Activated CD4-positive, alpha-beta memory T cell treated with anti-CD3 and anti-CD28 coated beads, Interleukin-2, amount 10 ng/mL, durations not matched to agents 7 days and 5 days (primary cell): ENCODE measurements around the gene KIRREL1. TPM values are rescaled to one million over a fixed set of nuclear protein-coding genes. Genes with fewer than 3 reads are reported as not detected.

Experiments
- CTCF ChIA-PET: fragments of 350-600 bp; sonication (Branson Sonifier 250); formaldehyde crosslinking; loops from one replicate; lab custom pipeline; 2021; ENCODE audit warnings: antibody characterized with exemption, inconsistent platforms; lab: Charles Lee
- POLR2A ChIA-PET: fragments of 350-600 bp; sonication (Branson Sonifier 250); formaldehyde crosslinking; loops from one replicate; lab custom pipeline; 2021; ENCODE audit warnings: antibody characterized with exemption; lab: Charles Lee
- DNase-seq: peaks from one replicate; pipeline ENCODE4 v3.0.0-alpha.2; 2020
- H3K27ac Mint-ChIP-seq: one replicate; pipeline ENCODE4 v1.8.0; 2021; ENCODE audit warnings: mild to moderate bottlenecking, mixed read lengths
- H3K27me3 Mint-ChIP-seq: one replicate; pipeline ENCODE4 v1.8.0; 2021; ENCODE audit warnings: mixed read lengths
- H3K36me3 Mint-ChIP-seq: one replicate; pipeline ENCODE4 v1.8.0; 2021; ENCODE audit warnings: low read depth, mixed read lengths
- H3K4me1 Mint-ChIP-seq: one replicate; pipeline ENCODE4 v1.8.0; 2021; ENCODE audit warnings: mixed read lengths
- H3K4me3 Mint-ChIP-seq: one replicate; pipeline ENCODE4 v1.8.0; 2021; ENCODE audit warnings: mild to moderate bottlenecking, mixed read lengths
- H3K9me3 Mint-ChIP-seq: one replicate; pipeline ENCODE4 v1.8.0; 2021; ENCODE audit warnings: mixed read lengths
- total RNA-seq, 2 experiments: library from RNA; stranded (reverse); gene quantifications; one replicate each; pipeline ENCODE4 v1.2.3, GENCODE V29; 2021

The KIRREL1 gene
- total RNA-seq, 2 experiments from 2014 or later, result not detected

DNA sequence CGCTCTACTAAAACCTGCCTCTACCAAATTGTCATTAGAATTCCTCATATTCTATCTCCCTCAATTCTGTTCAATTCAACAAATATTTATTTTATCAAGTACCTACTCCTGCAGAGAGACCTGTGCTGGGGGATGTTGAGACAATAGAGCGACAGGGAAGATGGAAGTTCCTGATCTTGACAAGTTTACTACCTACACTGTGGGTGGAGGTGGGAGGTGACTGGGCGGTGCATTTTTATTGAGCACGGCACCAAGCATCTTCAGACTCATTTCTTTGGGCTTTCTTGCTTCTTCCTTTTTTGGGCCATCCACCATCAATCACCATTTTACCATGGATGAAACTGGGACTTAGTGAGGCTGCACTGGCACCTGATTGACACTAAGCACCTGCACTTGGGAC lies 61.3 kb downstream of the KIRREL1 start:
- POLR2A ChIA-PET, result no interaction called here
- Mint-ChIP-seq H3K9me3 (no peaks in the 10 kb centered on the region), H3K27ac (no peak overlapping the region), H3K36me3 (no peaks in the 10 kb centered on the region), H3K27me3 (peaks cover 7% of the 10 kb centered on the region), H3K4me3 (no peak overlapping the region), H3K4me1 (no peaks in the 10 kb centered on the region)
- DNase-seq, result no peak
- CTCF ChIA-PET, result no interaction called here

DNA sequence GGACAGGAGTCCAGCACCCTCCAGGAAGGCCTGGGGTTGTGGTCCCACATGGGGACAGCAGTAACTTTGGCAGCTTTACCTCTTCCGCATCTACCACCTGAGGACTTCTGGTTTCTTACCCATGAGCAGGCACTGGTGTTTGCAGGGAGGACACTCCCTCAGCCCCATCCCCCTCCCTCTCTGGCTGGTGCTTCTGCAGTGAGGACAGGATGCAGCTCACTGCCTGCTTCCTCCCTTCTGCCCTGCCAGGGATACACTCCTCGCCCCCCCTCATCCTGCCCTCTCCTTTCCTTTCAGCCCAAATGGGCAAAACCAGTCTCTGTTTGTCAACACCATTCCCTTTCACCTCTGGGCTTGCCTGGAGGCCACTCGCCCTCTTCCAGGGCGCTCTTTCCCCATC lies 62.4 kb downstream of the KIRREL1 start:
- peaks cover 11% of the 10 kb centered on the region for H3K27me3 Mint-ChIP-seq
- POLR2A ChIA-PET, result no interaction called here

DNA sequence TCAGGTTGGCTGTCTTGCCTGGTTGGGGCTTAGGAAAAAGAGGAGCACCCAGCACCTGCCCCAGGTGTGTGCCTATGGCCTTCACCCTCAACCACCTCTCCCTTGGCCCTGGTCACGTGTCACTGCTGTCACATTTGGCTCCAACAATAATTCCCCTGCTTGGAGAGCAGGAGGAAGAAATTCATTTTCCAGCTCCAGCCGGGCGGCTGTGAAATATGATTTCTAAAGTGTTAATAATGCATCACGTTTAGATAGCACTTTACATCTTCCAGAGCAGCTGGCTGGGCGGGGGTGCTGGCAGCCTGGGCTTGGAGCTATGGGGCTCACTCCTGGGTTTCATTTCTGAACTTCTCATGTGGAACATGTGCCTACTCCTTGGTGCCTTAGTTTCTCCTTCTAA lies 63.1 kb downstream of the KIRREL1 start:
- ChIA-PET POLR2A (no interaction called here), CTCF (no interaction called here)
- H3K27ac Mint-ChIP-seq, result no peak overlapping the region
- DNase-seq, result no peak
- no peak overlapping the region for H3K4me3 Mint-ChIP-seq
- H3K27me3 Mint-ChIP-seq, result peaks cover 9% of the 10 kb centered on the region
- H3K9me3 Mint-ChIP-seq, result no peaks in the 10 kb centered on the region
- no peaks in the 10 kb centered on the region for H3K4me1 Mint-ChIP-seq
- no peaks in the 10 kb centered on the region for H3K36me3 Mint-ChIP-seq

More for the DNA sequence above, 62.4 kb downstream of the KIRREL1 start:
- CTCF ChIA-PET, result no interaction called here
- Mint-ChIP-seq H3K4me3 (no peak overlapping the region), H3K27ac (no peak overlapping the region), H3K4me1 (no peaks in the 10 kb centered on the region), H3K9me3 (no peaks in the 10 kb centered on the region), H3K36me3 (no peaks in the 10 kb centered on the region)
- DNase-seq, result no peak

DNA sequence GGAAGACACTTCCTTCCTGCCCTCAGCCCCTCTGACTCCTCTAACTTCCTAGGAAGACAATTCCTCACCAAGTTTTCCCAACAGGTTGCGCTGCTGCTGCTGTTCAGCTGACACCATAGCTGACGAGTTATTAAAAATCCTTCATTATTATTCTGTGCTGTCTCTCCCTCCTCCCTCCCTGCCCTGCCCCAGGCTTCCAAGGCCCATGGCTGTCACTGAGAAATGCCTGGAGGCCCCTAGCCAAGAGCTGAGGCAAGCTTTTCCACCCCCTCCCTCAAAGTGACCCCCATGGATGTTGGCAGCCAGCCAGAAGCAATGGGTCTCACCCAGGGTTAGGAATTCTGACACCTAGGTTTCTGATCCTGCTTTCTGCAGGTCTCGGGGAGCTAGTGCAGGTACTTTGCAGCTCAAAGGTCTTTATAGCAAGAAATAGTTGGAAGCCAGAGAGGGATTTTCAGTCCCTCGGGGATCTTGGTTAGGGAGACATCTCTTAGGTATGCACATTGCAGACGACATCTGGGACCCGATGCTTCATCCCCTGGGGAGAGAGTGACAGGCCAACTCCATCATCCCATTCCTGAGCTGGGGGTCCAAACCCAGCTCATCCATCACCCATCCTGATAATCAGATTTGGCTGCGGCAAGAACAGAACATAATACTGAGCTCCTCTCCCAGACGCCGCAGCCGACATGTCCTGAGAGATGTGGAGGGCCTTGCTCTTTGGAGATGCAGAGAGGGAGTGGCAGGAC lies 65.0 kb downstream of the KIRREL1 start:
- no peak for DNase-seq
- CTCF ChIA-PET, result no interaction called here
- Mint-ChIP-seq H3K9me3 (no peaks in the 10 kb centered on the region), H3K27me3 (peaks cover 10% of the 10 kb centered on the region), H3K4me1 (no peaks in the 10 kb centered on the region), H3K27ac (no peak overlapping the region), H3K36me3 (no peaks in the 10 kb centered on the region), H3K4me3 (no peak overlapping the region)
- POLR2A ChIA-PET, result no interaction called here

DNA sequence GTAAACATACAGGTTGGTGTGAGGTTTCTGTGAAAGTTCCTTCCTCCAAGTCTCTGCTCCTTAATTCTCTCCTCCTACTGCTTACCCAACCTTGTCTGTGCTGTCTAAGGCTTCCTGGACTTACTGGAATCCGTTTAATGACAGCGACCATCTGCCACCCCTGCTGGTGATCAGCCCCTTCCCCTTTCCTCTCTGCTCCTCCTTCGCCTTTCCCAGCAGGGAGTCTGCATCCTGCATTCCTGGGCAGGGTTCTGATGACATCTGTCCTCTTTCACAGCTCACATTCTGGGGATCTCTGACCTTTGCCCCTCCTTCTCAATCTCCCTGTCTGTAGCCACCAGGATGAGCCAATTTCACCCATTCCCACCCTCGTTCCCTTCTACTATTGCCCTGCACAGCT lies 66.5 kb downstream of the KIRREL1 start:
- no peaks in the 10 kb centered on the region for H3K4me1 Mint-ChIP-seq
- POLR2A ChIA-PET, result no interaction called here
- no peaks in the 10 kb centered on the region for H3K36me3 Mint-ChIP-seq
- no peak for DNase-seq
- no peaks in the 10 kb centered on the region for H3K9me3 Mint-ChIP-seq
- CTCF ChIA-PET, result no interaction called here
- H3K4me3 Mint-ChIP-seq, result no peak overlapping the region
- peaks cover 7% of the 10 kb centered on the region for H3K27me3 Mint-ChIP-seq
- no peak overlapping the region for H3K27ac Mint-ChIP-seq

DNA sequence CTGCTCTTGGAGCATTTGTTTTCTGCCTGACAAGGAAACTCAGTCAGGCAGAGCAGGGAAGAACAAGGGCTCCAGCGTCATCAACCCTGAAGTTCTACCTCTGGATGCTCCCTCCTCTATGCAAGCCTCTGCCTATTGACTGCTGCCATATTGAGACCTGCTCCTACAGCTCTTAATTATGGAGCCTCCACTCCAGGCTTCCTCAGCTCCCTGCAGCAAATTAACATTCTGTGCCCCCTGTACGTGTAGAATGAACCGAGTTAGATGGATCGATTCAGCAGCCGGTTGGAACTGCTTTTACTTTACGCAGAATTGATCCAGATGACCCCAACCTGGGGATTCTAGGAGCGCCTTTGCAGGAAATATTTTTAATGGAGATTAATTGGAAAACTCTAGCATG lies 68.7 kb downstream of the KIRREL1 start:
- no peaks in the 10 kb centered on the region for H3K9me3 Mint-ChIP-seq
- no peak for DNase-seq
- ChIA-PET CTCF (no interaction called here), POLR2A (no interaction called here)
- no peak overlapping the region for H3K4me3 Mint-ChIP-seq
- H3K27ac Mint-ChIP-seq, result no peak overlapping the region
- H3K36me3 Mint-ChIP-seq, result no peaks in the 10 kb centered on the region
- H3K4me1 Mint-ChIP-seq, result no peaks in the 10 kb centered on the region
- H3K27me3 Mint-ChIP-seq, result peaks cover 15% of the 10 kb centered on the region

DNA sequence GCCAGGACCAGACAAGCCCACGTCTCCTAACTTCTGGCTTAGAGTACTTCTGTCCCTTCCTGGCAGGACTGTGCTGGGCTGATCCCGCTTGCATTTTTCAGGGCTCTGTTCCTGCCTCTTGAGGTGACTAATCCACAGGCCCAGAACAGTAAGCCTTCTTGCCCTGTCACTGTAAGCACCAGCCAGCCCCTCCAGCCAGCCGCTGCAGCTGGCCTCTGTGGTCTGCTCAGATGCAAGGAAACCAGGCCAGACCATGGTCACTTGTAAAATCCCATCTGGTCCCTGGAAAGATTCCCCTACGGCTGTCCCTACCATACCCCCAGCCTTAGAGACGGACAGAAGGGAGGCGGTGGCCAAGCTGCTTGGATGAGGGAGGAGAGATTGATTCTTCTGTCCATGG lies 74.2 kb downstream of the KIRREL1 start:
- no peak for DNase-seq
- H3K4me3 Mint-ChIP-seq, result no peak overlapping the region
- ChIA-PET POLR2A (no interaction called here), CTCF (no interaction called here)
- H3K27ac Mint-ChIP-seq, result no peak overlapping the region
- peaks cover 14% of the 10 kb centered on the region for H3K27me3 Mint-ChIP-seq
- H3K9me3 Mint-ChIP-seq, result no peaks in the 10 kb centered on the region
- H3K36me3 Mint-ChIP-seq, result no peaks in the 10 kb centered on the region
- no peaks in the 10 kb centered on the region for H3K4me1 Mint-ChIP-seq

DNA sequence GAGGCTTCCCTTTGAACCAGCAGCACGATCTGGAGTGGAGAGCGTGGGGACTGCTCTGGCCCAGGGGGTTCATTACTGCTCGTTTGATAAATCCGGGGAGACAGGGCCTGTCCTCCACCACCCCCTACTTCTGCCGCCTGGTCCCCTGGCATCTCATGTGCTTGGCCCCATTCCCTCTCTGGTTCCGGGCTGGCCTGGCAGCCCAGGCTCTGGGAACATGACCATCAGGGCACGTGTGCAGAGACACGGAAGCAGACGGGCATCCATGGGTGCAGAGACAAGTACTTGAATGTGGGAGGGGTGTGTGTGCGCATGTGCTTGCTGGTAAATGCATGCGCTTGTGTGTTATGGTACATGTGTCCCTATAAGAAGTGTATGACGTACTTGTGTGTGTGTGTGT lies 75.5 kb downstream of the KIRREL1 start:
- ChIA-PET POLR2A (no interaction called here), CTCF (no interaction called here)
- H3K9me3 Mint-ChIP-seq, result no peaks in the 10 kb centered on the region
- DNase-seq, result no peak
- no peak overlapping the region for H3K27ac Mint-ChIP-seq
- H3K36me3 Mint-ChIP-seq, result no peaks in the 10 kb centered on the region
- no peak overlapping the region for H3K4me3 Mint-ChIP-seq
- no peaks in the 10 kb centered on the region for H3K4me1 Mint-ChIP-seq
- peaks cover 14% of the 10 kb centered on the region for H3K27me3 Mint-ChIP-seq

DNA sequence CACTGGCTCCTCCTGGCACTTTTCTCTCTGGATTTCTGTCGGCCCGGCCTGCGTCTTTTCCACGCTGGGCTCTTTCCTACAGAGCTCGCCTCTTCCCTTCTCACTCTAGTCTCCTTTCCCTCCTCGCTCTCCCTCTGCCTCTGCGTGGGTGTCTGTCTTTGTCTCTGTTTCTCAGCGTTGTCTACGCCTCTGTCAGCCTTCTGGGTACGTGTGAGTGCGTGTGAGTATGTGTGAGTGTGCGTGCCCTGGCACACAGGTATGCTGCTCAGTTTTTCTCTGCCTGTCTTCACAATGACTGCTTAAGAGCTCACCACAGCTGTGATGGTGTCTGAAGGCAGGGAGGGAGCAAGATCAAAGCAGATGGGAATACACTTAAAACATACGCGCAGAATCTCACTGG lies 77.7 kb downstream of the KIRREL1 start:
- Mint-ChIP-seq H3K4me3 (no peak overlapping the region), H3K27ac (no peak overlapping the region), H3K4me1 (no peaks in the 10 kb centered on the region), H3K36me3 (no peaks in the 10 kb centered on the region), H3K27me3 (peaks cover 11% of the 10 kb centered on the region), H3K9me3 (no peaks in the 10 kb centered on the region)
- DNase-seq, result no peak
- CTCF ChIA-PET, result no interaction called here
- POLR2A ChIA-PET, result no interaction called here

DNA sequence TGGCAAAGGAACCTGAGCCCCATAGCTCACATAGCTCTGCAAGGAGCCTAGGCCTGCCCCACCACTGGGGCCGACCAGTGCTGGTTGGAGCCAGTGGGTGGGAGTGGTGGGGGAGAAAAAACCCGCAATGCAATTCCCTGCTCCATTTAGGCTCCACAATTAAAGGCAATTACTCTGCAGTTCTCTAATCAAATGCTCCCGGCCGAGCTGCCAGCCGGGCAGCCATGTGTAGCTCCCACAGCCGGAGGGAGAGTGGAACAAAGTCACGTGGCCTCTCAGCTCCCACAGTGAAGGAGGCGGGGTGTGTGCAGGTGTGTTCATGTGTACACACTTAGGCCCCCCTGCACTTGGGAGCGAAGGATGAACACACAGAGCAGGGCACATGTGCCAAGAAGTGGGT lies 81.6 kb downstream of the KIRREL1 start:
- Mint-ChIP-seq H3K9me3 (no peaks in the 10 kb centered on the region), H3K4me3 (no peak overlapping the region), H3K36me3 (no peaks in the 10 kb centered on the region), H3K4me1 (no peaks in the 10 kb centered on the region), H3K27ac (no peak overlapping the region), H3K27me3 (peaks cover 6% of the 10 kb centered on the region)
- POLR2A ChIA-PET, result no interaction called here
- CTCF ChIA-PET, result no interaction called here
- no peak for DNase-seq

DNA sequence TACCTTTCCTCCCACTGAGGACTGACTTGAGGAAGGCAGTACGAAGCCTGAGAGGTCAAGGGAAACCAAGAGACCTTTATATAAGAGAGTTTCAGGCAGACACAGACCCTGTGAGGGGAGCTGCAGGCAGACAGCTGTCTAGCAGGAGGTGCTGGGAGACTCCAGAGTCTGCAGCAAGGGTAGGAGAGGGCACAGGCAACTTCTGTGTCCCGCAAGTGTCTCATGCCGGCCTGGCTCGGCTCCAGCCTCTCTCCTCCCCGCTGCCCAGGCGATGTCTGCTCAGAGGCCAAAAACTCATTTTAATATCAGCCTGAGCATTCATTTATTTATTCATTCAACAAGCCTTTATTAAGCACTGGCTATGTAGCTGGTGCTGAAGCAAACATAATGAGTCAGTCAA lies 83.0 kb downstream of the KIRREL1 start:
- ChIA-PET POLR2A (no interaction called here), CTCF (interaction anchor here (1.1 kb wide), 1 partner anchor 86 kb away, joined by 3 read pairs; no protein-coding TSS in a partner anchor)
- no peak for DNase-seq
- H3K9me3 Mint-ChIP-seq, result no peaks in the 10 kb centered on the region
- no peaks in the 10 kb centered on the region for H3K27me3 Mint-ChIP-seq
- no peak overlapping the region for H3K4me3 Mint-ChIP-seq
- no peaks in the 10 kb centered on the region for H3K36me3 Mint-ChIP-seq
- H3K27ac Mint-ChIP-seq, result no peak overlapping the region
- H3K4me1 Mint-ChIP-seq, result no peaks in the 10 kb centered on the region

DNA sequence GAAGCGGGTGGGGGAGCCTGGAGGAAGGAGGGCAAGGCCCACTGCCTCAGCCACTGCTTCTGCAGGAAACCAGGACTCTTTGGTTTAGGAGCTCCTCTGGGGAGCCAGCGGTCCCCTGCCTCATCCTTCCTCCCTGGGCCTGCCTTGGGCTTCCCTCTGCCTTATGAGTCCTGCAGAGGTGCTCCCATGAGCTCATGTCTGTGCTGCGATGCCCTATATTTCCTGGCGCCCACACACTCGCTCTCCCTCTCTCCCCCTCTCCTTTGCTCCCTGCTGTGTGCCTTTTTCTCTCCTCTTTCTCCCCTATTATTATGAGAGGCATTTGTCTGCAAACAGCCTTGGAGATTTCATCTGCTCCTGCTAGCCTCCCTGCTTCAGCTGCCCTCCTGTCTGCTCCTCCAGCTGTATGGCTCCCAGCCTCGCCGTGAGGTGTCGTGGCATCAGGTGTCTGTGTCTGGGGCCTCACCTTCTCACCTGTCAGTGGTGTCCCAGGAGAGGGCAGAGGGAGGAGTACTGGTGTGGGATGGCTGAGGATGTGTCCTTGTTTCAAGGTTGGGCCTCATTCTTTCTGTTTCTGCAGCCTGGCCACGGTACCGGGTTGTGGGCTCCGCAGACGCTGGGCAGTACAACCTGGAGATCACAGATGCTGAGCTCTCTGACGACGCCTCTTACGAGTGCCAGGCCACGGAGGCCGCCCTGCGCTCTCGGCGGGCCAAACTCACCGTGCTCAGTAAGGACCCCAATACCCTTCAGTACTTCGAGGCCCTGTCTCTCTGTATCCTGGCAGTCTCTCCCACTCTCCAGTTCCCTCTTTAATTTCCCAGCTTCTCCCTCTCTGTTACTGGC lies 84.2 kb downstream of the KIRREL1 start:
- Mint-ChIP-seq H3K4me3 (no peak overlapping the region), H3K36me3 (no peaks in the 10 kb centered on the region), H3K9me3 (no peaks in the 10 kb centered on the region), H3K27me3 (no peaks in the 10 kb centered on the region), H3K27ac (no peak overlapping the region), H3K4me1 (no peaks in the 10 kb centered on the region)
- no peak for DNase-seq
- ChIA-PET POLR2A (no interaction called here), CTCF (interaction anchor here (1.1 kb wide), 1 partner anchor 87 kb away, joined by 3 read pairs; no protein-coding TSS in a partner anchor)

DNA sequence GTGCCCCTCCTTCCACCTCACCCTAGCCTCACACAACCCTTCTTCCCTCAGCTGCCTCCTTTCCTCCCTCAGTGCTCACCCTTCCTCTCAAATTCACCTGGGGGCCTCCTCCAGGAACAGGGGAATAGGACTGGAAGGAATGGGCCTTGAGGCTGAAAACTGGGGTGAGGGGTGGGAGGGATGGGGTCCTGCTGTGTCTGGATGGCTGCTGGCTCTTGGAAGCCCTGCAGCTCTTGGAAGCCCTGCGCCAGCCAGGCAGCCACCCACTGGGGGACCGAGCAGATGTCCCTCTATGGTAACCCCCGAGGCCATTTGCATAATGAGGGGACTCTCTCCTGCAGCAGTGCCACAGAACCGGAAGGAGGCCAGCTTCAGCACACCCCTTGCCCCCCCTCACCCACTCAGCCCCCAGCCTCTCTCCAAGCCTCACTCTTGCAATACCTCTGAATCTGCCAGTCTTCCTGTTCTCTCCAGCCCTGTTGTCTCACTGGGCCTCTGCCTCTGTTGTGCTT lies 85.2 kb downstream of the KIRREL1 start:
- Mint-ChIP-seq H3K4me3 (no peak overlapping the region), H3K9me3 (no peaks in the 10 kb centered on the region), H3K27me3 (no peaks in the 10 kb centered on the region), H3K36me3 (no peaks in the 10 kb centered on the region), H3K27ac (no peak overlapping the region), H3K4me1 (no peaks in the 10 kb centered on the region)
- no peak for DNase-seq
- POLR2A ChIA-PET, result no interaction called here
- CTCF ChIA-PET, result no interaction called here
